PC-9 (cell line): ENCODE results near the gene UBA1.

ENCODE experiments used
- EZH2 ChIP-seq: fragments of 200-600 bp; sonication (generic); IDR thresholded peaks from 2 replicates; pipeline ENCODE4 v1.8.0; 2017; ENCODE audit warnings: antibody characterized with exemption, low read depth
- TF ChIP-seq, protein P1 (sequence below): fragments of 200-600 bp; sonication (generic); conservative IDR thresholded peaks from 2 replicates; pipeline ENCODE4 v1.6.1; 2017; ENCODE audit warnings: mixed run types, antibody characterized with exemption, mild to moderate bottlenecking, moderate library complexity

DNA sequence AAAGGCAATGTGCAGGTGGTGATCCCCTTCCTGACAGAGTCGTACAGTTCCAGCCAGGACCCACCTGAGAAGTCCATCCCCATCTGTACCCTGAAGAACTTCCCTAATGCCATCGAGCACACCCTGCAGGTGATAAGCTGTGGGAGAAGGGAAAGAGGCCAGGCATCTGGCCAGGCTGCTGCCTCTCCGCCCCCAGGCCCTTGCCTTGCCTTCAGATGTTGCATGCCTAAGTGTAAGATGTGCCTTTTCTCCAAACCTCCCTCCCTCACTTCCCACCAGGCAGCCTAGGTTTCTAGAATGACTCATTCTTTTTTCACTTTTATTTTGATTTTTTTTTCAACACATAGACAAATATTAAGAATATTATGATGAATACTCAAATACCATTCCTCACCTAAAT is 12.7 kb downstream of the UBA1 start:
- TF ChIP-seq, protein P1, sequence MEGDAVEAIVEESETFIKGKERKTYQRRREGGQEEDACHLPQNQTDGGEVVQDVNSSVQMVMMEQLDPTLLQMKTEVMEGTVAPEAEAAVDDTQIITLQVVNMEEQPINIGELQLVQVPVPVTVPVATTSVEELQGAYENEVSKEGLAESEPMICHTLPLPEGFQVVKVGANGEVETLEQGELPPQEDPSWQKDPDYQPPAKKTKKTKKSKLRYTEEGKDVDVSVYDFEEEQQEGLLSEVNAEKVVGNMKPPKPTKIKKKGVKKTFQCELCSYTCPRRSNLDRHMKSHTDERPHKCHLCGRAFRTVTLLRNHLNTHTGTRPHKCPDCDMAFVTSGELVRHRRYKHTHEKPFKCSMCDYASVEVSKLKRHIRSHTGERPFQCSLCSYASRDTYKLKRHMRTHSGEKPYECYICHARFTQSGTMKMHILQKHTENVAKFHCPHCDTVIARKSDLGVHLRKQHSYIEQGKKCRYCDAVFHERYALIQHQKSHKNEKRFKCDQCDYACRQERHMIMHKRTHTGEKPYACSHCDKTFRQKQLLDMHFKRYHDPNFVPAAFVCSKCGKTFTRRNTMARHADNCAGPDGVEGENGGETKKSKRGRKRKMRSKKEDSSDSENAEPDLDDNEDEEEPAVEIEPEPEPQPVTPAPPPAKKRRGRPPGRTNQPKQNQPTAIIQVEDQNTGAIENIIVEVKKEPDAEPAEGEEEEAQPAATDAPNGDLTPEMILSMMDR, result no peak
- TF ChIP-seq EZH2, result no peak
